Myocyte (in vitro differentiated cells): ENCODE results near the gene SASH1. TPM values are rescaled to one million over a fixed set of nuclear protein-coding genes. Genes with fewer than 3 reads are reported as not detected.
"Not testable (repeated sequence)": the region's sequence is repeated elsewhere in the genome, so short reads cannot be mapped to it uniquely, and the experiment has no call there.

Source experiments
- DNase-seq: peaks from one replicate; pipeline ENCODE4 v3.0.0-alpha.2; 2012; ENCODE audit warnings: low read depth
- total RNA-seq: library from RNA; depleted of rRNA; stranded (reverse); fragments of >200 nt; gene quantifications from 2 replicates; pipeline ENCODE4 v1.2.3, GENCODE V29; 2014

The SASH1 gene
- total RNA-seq, 1 donor from 2014 or later: 39.4 TPM

DNA sequence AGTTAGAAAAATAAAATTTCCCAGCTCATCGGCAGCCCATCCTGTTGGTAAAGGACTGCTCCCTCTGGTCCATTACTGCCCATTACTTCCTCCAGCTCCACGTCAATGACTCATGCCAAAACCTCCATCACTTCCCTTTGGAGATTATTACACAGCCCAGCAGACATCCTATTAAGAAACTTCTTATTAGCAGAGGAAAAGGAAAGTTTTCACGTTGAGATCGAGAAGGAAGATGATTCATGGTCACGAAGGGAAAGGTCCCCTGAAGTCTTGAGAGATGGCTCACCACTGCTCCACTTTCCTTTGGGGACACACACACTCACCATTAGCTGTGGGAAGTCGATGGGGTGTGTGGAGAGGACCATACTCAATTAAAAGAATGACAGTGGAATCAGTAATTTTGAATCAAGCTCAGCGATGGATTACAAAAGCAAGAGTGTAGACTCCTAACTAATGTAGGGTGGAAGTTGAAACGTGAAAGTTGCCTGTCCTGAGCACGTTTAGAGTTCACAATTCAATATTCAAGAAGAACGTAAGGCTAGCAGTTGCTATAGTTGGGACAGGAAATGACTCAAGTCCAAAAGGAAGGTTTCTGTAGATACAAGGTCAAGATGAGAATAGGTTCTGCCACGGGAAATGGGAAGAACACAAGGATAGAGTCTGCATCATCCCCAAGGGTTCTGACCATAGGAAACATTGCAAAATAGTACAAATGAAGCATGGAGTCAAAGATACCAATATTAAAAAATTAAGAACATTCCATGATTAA, 21.6 kb downstream of the SASH1 start:
- DNase-seq: no peak

- no peak for DNase-seq
Measured at GRCh38 chr6:148365041-148365440, 22.4 kb downstream of the SASH1 start.

- no peak for DNase-seq
Measured at GRCh38 chr6:148367411-148368024, 24.9 kb downstream of the SASH1 start.

DNA sequence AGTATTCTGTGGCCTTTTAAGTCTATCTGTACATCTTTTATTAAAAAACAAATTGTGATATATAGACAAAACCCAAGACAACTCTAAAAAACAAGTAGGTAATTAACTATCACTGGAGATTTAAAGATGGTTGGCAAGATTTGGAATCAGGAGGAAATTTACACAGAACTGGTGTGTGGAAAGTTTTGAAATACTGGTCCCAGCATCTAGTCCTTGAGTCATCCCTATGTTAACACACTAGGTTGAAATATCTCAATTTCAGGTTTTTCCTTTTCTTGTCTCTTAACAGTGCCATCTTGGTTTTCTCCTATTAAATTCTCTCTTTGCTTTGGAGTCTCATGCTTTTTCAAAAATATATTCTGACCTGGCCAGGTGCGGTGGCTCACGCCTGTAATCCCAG, 27.5 kb downstream of the SASH1 start:
- DNase-seq: no peak

- DNase-seq: no peak
Measured at GRCh38 chr6:148374040-148374774, 31.6 kb downstream of the SASH1 start.

- DNase-seq: no peak
Measured at GRCh38 chr6:148375401-148375800, 32.8 kb downstream of the SASH1 start.

GRCh38 chr6:148379481-148379880, 36.8 kb downstream of the SASH1 start:
- no peak for DNase-seq

DNA sequence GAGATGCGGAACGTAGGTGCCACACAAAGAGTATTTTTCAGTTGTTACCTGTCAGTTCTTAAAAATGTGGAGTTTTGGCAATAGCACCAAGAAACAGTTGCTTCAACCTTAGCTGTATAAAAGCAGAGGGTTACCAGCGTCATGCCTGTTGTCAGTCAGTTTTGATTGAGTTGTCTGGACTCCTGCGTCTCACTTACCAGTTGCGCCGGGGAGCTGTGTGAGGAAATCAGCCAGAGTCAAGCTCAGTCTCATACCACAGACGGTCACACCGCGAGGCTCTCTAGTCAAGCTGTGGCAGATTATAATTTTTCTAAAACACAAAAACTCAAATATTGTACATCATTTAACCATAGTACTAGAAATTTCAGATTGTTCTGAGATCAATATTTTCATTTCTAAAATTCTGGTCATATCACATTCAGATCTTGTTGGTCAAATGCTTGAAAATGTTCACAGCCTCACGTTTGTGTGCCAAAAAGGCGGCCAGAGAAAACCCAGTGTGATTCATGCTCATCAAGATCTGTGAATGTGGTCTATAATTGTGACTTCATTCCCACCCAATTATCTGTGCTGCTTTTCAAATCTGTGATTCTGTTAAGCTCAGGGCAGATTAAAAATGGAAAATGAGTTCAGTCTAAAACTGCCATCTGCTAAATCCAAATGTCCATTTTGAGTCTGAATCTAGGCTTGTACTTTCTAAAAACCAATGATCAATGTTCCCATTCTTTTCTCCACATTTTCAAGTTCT, 37.5 kb downstream of the SASH1 start:
- peak; percentile 61 for DNase-seq

GRCh38 chr6:148382051-148382450, 39.4 kb downstream of the SASH1 start:
- DNase-seq: not testable (repeated sequence)

- DNase-seq: no peak
Measured at GRCh38 chr6:148382861-148383260, 40.2 kb downstream of the SASH1 start.

DNA sequence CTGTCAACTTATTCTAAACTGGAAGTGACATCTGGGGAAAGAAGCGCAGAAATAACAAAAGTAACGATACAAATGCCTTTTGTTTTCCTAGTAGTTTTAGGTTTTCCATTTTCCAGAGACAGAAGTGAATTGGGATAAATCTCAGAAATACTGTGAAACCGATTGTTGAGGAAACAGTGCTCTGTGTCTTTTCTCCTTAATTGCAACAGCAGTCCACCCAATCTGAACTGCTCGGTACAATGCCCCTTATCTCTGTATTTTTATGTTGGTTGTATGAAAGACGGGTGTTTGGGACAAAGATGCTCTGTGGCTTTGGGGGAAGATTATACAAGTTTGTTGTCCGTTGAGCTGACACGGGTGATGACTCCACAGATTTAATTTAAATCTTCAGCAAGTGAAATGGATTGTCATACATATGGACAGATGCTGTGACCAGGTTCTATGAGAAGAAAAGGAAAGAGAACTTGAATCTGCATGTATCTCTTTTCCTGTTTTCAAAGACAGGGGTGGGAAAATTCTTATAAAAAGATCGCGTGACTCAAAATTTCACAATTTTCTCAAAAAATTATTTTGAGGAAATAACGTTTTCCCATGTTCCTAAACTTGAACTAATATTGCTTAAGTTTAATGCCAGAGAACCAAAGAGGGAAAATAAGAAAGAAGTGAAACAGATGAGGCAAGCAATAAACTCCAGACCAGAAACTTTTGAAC, 41.2 kb downstream of the SASH1 start:
- no peak for DNase-seq

- DNase-seq: no peak
Measured at GRCh38 chr6:148385379-148385778, 42.7 kb downstream of the SASH1 start.

DNA sequence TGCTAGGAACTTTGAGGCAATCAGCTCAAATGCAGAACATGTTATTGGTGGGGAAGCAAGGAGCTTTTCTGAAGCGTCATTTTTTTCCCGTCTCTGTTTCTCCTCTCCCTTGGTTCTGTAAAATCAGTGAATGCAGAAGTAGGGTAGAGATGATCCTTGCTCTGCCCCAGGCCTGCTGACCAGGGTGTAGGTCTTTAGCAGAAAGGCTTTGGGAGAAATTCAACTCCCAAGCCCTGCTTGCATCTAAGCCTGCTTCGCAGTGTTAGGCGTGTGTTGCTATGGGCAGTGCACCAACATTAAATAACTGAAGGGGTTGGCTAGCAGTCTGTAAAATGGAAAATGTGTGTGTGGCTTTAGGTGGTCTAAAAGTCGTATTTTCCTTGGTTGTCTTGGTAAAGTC, 45.9 kb downstream of the SASH1 start:
- DNase-seq: no peak

- DNase-seq: no peak
Measured at GRCh38 chr6:148389086-148389485, 46.4 kb downstream of the SASH1 start.

DNA sequence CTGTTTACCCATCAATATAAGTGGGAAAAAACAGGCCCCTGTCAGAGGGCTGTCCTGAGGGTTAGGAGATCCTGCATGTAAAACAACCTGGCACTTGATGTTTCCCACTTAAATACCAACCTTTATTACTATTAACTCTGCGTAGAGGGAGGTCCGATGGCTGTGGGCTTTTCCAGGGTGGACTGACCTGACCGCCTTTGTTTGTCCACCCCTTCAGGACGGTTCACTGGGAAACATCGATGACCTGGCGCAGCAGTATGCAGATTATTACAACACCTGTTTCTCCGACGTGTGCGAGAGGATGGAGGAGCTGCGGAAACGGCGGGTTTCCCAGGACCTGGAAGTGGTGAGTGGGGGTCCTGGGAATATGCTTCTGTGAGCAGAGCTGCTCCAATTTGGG, 47.3 kb downstream of the SASH1 start:
- no peak for DNase-seq

DNA sequence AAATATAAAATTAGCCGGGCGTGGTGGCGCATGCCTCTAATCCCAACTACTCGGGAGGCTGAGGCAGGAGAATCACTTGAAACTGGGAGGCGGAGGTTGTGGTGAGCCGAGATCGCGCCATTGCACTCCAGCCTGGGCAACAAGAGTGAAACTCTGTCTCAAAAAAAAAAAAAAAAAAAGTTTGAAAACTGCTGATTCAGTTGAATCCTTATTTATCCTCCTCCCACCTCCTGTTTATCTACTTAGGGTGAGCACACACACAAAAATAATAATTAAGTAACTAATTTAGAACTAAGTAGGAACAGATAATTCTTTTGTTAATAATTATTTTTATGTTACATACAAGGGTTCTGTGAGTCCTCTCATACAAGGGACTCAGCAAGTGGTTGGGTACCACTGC, 49.5 kb downstream of the SASH1 start:
- not testable (repeated sequence) for DNase-seq

- no peak for DNase-seq
Measured at GRCh38 chr6:148392671-148393070, 50.0 kb downstream of the SASH1 start.

- DNase-seq: peak; percentile 79
Measured at GRCh38 chr6:148395583-148396101, 53.0 kb downstream of the SASH1 start.

- no peak for DNase-seq
Measured at GRCh38 chr6:148396411-148396810, 53.8 kb downstream of the SASH1 start.

- no peak for DNase-seq
Measured at GRCh38 chr6:148396926-148397325, 54.3 kb downstream of the SASH1 start.

DNA sequence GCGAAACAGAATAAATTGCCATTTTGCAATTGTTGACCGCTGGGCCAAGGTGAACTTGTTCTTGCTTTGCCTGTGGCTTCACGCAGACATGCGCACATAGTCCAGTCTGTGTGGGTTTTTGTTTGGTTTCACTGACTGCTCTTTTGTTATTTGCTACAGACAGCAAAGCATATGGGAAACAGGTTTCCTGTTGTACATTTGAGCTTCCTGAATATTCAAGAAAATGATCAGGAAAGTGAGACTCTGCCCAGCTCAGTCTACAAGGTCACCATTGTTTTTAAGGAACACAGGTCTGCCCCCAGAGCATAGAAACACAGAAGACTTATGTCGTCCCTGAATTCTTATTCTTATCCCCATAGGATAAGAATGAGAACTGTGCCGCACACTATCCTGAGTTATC, 55.6 kb downstream of the SASH1 start:
- no peak for DNase-seq
